Aortic smooth muscle cell (primary cell): Measurements from ENCODE around the gene PPP2R2B. TPM values are rescaled to one million over a fixed set of nuclear protein-coding genes. Genes with fewer than 3 reads are reported as not detected.

Experiments
- total RNA-seq: library from RNA; depleted of rRNA; stranded (reverse); fragments of >200 nt; gene quantifications from 2 replicates; pipeline ENCODE4 v1.2.3, GENCODE V29; 2014

The PPP2R2B gene
- total RNA-seq, result 0.75 and 0.79 TPM in 2 replicates

DNA sequence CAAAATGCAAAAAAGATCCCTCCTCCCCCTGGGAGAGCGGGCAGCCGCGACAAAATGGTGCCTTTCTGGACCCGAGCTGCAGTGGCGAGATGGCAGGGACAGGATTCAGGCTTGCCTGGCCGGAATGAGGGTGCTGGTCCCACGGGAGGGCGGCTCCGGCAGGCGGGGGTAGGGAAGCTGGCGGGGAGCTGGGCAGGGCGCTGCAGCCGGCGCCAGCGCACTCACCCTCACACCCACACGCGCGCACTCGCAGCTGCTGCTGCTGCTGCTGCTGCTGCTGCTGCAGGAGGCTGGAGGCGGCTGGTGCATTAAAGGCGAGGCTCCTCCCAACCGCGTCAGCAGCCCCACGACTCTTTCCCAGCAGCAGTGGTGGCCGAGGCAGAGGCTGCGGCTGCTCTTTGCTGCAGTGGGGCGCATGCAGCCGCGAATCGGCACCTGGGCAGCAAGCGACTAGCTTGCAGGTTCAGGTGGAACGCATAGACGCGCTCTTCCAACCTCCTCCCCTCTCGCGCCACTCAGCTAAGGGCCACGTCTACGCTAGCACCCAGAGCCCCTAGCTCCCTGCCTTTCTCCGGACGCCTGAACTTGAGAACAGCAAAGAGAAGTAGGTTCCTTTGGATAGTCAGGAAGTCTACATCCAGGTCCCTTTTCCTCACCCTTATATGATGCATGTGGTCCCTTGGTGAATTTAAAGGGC is at the start of gene PPP2R2B:
Gene PPP2R2B, minus strand, starts transcription at position 282 of the 697 bp plus-strand sequence.

